Measurements from ENCODE around the gene MANEAL. TPM values are rescaled to one million over a fixed set of nuclear protein-coding genes. Genes with fewer than 3 reads are reported as not detected.

MANEAL gene
- total RNA-seq, 3 donors from 2014 or later (not counting 1 experiment from before 2014, with no cell fraction given), result 1.6 to 3.8 (median 2.4) TPM

DNA sequence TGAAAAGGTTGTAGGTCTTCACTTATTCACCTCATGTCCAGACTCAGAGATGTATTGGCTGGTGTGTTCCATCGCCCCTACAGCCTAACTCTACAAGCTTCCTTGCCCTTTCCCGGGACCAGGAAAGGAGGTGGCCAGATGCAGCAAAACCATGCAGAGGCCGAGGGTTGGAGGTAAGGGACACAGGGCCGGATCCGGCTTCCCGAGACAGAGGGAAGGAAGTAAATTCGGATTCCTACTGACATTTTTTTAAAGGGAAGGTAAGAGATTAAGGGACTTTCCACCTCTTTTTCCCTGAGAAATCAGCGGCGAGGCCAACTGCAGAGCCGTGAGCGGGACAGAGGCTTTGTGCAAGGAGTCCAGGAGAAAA lies 41.4 kb upstream of the MANEAL start:
- peaks cover under 1% of the 10 kb centered on the region for H3K9me3 ChIP-seq (ENCODE audit: control insufficient read depth, insufficient read depth, low read length)
- intact Hi-C loops (cut with micrococcal nuclease), result no loop called here
- DNase-seq (no peak), ATAC-seq (no peak)
- peak overlapping the region; percentile 72 for H3K4me3 Mint-ChIP-seq
- no peaks in the 10 kb centered on the region for H3K9me3 Mint-ChIP-seq
- no peaks in the 10 kb centered on the region for H3K36me3 Mint-ChIP-seq
- peaks cover 8% of the 10 kb centered on the region for H3K27me3 ChIP-seq (ENCODE audit: control insufficient read depth, insufficient read depth, low read length)
- no peak overlapping the region for H3K4me3 ChIP-seq (ENCODE audit: low read length)
- no peak overlapping the region for H3K27ac ChIP-seq (ENCODE audit: low read length)
- no peaks in the 10 kb centered on the region for H3K36me3 ChIP-seq (ENCODE audit: control insufficient read depth, insufficient read depth, low read length)
- WGBS (ENCODE audit: insufficient coverage), result 26% methylated on average over 10 of the region's 11 CpGs
- H3K4me1 Mint-ChIP-seq, result peaks cover 0 to 6% of the 10 kb centered on the region in 2 donors
- H3K27ac Mint-ChIP-seq, result no peak overlapping the region
- TF ChIP-seq, protein P1, sequence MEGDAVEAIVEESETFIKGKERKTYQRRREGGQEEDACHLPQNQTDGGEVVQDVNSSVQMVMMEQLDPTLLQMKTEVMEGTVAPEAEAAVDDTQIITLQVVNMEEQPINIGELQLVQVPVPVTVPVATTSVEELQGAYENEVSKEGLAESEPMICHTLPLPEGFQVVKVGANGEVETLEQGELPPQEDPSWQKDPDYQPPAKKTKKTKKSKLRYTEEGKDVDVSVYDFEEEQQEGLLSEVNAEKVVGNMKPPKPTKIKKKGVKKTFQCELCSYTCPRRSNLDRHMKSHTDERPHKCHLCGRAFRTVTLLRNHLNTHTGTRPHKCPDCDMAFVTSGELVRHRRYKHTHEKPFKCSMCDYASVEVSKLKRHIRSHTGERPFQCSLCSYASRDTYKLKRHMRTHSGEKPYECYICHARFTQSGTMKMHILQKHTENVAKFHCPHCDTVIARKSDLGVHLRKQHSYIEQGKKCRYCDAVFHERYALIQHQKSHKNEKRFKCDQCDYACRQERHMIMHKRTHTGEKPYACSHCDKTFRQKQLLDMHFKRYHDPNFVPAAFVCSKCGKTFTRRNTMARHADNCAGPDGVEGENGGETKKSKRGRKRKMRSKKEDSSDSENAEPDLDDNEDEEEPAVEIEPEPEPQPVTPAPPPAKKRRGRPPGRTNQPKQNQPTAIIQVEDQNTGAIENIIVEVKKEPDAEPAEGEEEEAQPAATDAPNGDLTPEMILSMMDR (IDR thresholded peaks at IDR 0.05), result no peak
- H3K27me3 Mint-ChIP-seq (ENCODE audit: low read depth in 2 of 2), result peaks cover 26% of the 10 kb centered on the region in 2 donors
- peaks cover 4% of the 10 kb centered on the region for H3K4me1 ChIP-seq (ENCODE audit: control insufficient read depth, insufficient read depth, low read length)

DNA sequence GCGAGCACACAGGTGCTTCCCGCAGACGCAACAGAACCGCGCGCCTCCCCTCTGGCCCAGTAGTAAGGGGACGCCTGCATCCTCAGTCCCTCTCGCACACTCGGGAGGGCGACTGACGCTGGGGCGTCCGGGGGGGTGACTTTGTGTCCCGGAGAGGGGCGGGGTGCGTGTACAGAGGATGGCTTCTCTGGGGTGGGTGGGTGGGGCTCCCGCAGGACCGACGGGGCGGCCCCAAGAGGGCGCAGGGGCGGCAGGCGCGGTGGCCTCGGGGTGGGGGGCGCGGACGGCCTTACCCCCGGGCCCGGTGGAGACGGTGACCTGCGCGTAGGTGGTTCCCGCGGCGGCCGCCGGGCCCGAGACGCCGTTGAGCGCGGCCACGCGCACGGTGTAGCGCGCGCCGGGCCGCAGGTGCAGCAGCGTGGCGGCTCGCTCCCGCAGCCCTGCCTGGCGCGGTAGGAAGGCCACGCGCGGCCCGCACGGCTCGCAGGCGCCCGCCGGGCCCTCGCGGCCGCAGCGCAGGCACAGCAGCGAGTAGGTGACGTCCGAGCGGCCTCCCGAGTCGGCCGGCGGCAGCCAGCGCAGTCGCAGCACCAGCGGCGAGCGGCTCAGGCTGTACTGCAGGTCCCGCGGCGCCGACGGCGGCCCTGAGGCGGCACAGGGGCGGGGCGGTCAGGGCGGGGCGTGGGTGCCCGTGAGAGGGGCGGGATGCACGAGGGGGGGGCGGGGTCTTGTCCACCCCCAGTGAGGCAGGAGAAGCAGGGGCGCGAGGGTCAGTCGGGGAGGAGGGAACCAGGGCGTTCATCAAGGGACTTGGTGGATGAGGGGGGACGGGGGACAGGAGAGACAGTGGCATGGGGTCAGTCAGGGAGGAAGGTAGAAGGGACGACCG lies 40.8 kb upstream of the MANEAL start:
- H3K36me3 ChIP-seq (ENCODE audit: control insufficient read depth, insufficient read depth, low read length), result no peaks in the 10 kb centered on the region
- H3K36me3 Mint-ChIP-seq, result no peaks in the 10 kb centered on the region
- H3K4me3 Mint-ChIP-seq, result peak overlapping the region; percentile 72
- H3K4me1 ChIP-seq (ENCODE audit: control insufficient read depth, insufficient read depth, low read length), result peaks cover 4% of the 10 kb centered on the region
- peaks cover 19 to 26% of the 10 kb centered on the region in 2 donors for H3K27me3 Mint-ChIP-seq (ENCODE audit: low read depth in 2 of 2)
- intact Hi-C loops (cut with micrococcal nuclease), result no loop called here
- peaks cover 0 to 6% of the 10 kb centered on the region in 2 donors for H3K4me1 Mint-ChIP-seq
- ATAC-seq, result peak; percentile 32 to 62 (median 47)
- H3K27ac Mint-ChIP-seq, result no peak overlapping the region
- H3K27me3 ChIP-seq (ENCODE audit: control insufficient read depth, insufficient read depth, low read length), result peaks cover 12% of the 10 kb centered on the region
- TF ChIP-seq, protein P1 (IDR thresholded peaks at IDR 0.05), result no peak
- no peak overlapping the region for H3K27ac ChIP-seq (ENCODE audit: low read length)
- no peak for DNase-seq
- no peaks in the 10 kb centered on the region for H3K9me3 Mint-ChIP-seq
- no peaks in the 10 kb centered on the region for H3K9me3 ChIP-seq (ENCODE audit: control insufficient read depth, insufficient read depth, low read length)
- no peak overlapping the region for H3K4me3 ChIP-seq (ENCODE audit: low read length)
- 2% methylated on average over 101 of the region's 105 CpGs for WGBS (ENCODE audit: insufficient coverage)

DNA sequence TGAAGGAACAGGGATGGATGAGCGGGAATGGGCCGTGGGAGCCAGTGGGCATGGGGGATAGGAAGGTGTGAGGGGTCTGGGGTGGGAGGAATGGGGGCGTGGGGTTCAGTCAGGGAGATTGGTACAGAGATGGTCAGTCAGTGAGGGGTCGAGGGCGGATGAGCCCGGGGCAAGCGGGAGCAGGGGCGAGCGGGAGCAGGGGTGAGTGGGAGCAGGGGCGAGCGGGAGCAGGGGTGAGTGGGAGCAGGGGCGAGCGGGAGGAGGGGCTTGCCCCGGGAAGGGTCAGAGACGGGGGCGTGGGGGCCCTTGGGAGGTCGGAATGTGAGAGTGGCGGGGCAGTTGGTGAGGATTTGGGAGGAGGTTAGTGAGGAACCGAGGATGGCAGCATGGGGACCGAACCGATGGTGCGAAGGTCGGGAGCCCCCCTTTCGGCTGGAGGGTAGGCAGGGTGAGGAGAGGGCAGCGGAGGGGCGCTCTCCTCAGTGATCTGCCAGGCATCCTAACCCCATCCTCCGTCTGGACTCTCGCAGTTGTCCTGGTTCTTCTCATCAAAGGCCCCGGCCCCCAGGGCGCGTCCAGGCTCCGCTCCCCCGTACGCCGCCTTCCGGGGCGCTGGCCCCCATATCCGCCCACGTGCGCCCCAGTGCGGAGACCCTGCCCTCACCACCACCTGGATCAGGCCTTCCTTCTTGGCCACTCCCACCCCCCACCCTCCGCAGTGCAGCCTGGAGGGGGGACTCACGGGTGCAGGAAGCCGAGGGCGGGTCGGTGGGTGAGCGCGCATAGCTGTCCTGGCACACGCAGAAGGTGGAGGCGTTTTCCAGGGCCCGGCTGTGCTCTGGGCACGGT lies 40.0 kb upstream of the MANEAL start:
- intact Hi-C loops (cut with micrococcal nuclease), result no loop called here

More for the DNA sequence above, 40.0 kb upstream of the MANEAL start:
- Mint-ChIP-seq H3K4me1 (peaks cover 0 to 6% of the 10 kb centered on the region in 2 donors), H3K27me3 (ENCODE audit: low read depth in 2 of 2) (peaks cover 19 to 26% of the 10 kb centered on the region in 2 donors), H3K27ac (no peak overlapping the region), H3K4me3 (peak overlapping the region; percentile 59), H3K36me3 (no peaks in the 10 kb centered on the region), H3K9me3 (no peaks in the 10 kb centered on the region)
- 10% methylated on average over 52 of the region's 52 CpGs for WGBS (ENCODE audit: insufficient coverage)
- no peak overlapping the region for H3K4me3 ChIP-seq (ENCODE audit: low read length)
- no peaks in the 10 kb centered on the region for H3K36me3 ChIP-seq (ENCODE audit: control insufficient read depth, insufficient read depth, low read length)
- H3K27ac ChIP-seq (ENCODE audit: low read length), result no peak overlapping the region
- peaks cover 4% of the 10 kb centered on the region for H3K4me1 ChIP-seq (ENCODE audit: control insufficient read depth, insufficient read depth, low read length)
- no peaks in the 10 kb centered on the region for H3K9me3 ChIP-seq (ENCODE audit: control insufficient read depth, insufficient read depth, low read length)
- peaks cover 12% of the 10 kb centered on the region for H3K27me3 ChIP-seq (ENCODE audit: control insufficient read depth, insufficient read depth, low read length)
- DNase-seq (no peak), ATAC-seq (no peak)
- TF ChIP-seq, protein P1 (IDR thresholded peaks at IDR 0.05), result no peak

Data from natural killer cell (primary cell).